HG02642 (cell line): ENCODE measurements around the gene SLC2A3.
"Not testable (repeated sequence)": the region's sequence is repeated elsewhere in the genome, so short reads cannot be mapped to it uniquely, and the experiment has no call there.

ENCODE experiments used
- ATAC-seq: cut with Tn5 transposase; IDR thresholded peaks from one replicate; pipeline ENCODE4 v1.9.1; 2021; ENCODE audit warnings: mild to moderate bottlenecking; ENCODE audit not compliant: unreplicated experiment, poor library complexity

SLC2A3 gene

DNA sequence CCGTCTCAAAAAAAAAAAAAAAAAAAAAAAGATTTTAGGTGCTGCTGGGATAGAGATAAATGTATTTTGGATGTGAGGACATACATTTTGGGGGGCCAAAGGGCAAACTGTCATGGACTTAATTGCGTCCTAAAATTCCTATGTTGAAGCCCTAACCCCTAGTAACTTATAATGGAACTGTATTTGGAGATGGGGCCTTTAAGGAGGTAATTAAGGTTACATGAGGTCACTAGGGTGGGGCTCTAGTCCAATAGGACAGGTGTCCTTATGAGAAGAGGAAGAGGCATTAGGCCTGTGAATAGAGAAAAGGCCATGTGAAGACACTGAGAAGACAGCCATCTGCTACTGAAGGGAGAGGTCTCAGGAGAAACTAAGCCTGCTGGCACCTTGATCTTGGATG is 17.9 kb upstream of the SLC2A3 start:
- ATAC-seq, result not testable (repeated sequence)

- no peak for ATAC-seq
Measured at GRCh38 chr12:7951671-7952070, 15.7 kb upstream of the SLC2A3 start.

- not testable (repeated sequence) for ATAC-seq
Measured at GRCh38 chr12:7950230-7950943, 14.4 kb upstream of the SLC2A3 start.

- ATAC-seq, result no peak
Measured at GRCh38 chr12:7948589-7949260, 12.7 kb upstream of the SLC2A3 start.

GRCh38 chr12:7947011-7947410 is 11.0 kb upstream of the SLC2A3 start:
- no peak for ATAC-seq

- not testable (repeated sequence) for ATAC-seq
Measured at GRCh38 chr12:7944760-7945159, 8.8 kb upstream of the SLC2A3 start.

DNA sequence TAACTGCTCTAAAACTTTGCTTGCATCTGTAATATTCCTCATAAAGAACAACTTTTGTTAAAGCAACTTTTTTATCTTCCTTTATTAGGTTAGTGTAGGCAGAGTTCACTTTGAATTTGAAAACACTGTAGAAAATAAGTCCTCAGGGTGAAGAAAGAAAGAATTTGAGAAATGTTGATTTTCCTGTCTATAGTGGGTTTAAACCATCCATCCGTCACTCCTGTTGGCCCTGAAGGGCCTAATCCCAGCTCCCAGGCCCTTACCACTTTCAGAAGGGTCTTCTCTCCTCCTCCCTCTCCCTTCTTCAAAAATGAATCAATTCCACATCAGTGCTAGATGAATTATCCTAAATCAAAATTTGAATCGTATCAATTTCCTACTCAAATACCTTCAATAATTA is 4.9 kb upstream of the SLC2A3 start:
- ATAC-seq, result no peak

- ATAC-seq, result no peak
Measured at GRCh38 chr12:7937833-7938506, 2.0 kb upstream of the SLC2A3 start.

DNA sequence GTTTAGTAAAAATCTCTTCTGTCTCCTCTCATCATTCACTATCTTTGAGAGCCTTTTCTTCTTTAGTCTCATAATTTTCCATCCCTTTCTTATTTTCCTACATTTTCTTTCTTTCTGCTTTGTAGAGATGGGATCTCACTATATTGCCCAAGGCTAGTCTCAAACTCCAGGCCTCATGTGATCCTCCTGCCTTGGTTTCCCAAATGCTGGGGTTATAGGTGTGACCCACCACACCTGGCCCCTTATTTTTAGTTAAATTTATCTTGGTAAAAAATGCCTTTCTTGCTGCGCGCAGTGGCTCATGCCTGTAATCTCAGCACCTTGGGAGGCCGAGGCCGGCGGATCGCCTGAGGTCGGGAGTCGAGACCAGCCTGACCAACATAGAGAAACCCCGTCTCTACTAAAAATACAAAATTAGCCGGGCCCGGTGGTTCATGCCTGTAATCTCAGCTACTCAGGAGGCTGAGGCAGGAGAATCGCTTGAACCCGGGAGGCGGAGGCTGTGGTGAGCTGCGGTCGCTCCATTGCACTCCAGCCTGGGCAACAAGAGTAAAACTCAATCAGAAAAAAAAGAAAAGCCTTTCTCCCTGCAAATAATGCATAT is 996 bp downstream of the SLC2A3 start:
- no peak for ATAC-seq

DNA sequence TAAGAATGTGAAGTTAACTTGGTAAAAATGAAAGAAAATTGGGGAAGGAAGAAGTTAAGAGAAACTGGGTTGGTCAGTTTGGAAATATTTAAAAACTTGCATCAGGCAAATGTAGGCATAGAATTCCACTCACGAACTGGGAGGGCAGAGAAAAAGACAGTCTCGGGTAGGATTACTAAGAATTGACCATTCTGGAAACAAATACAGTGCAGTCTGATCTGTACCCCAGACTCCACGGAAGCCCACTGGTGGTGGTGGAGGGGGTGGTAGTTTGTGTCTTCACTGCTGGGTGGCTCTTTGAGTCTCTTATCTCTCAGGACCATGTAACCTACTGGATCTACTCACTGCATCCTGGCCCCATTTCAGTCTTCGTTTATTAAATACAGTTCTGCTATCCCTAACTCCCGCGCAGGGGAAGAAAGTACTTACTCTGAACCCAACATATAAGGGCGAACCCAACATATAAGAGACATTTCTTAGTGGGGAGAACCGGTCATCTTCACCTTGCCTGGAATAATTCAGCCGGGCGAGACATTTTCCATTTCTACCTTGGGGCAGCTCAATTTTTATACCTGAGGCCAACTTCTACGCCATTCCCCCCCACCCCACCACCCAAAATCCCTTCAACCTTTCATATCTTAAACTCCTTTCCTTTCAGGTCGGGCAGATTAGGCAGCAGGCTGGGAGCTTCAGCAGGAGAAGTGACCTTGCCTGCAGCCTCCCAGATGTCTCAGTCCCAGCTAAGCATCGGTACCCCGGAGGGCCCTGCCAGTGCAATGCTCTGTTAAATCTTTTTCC is 1.7 kb downstream of the SLC2A3 start:
- ATAC-seq, result no peak

GRCh38 chr12:7933255-7933726 is 2.7 kb downstream of the SLC2A3 start:
- peak; percentile 78 for ATAC-seq

DNA sequence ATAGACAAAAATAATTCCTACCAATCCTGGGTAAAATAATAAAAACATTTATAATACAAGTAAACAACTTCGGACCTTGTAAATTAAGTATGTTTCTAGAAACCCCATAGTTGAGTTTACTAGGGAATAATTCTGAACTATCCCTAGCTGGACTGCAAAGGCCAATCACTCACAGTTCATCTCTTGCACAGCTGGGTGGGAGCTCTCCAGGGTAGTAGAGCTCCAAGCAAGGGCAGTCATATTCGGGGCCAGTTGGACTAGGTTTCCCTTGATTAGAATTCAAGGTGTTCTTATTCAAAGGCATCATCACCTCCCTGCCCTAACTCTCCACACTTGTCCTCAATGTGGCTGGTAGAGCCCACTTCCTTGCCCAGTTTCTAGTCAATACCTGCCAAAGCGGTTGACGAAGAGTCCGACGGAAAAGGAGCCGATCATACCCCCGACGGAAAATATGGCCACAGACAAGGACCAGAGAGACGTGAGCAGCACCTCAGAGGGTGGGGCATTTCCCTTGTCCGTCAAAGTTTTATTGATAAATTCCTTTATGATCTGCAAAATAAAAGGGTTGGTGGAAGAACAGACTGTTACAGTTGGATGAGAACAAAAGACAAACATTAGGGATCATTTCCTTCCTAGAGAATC is 3.3 kb downstream of the SLC2A3 start:
- ATAC-seq, result not testable (repeated sequence)

DNA sequence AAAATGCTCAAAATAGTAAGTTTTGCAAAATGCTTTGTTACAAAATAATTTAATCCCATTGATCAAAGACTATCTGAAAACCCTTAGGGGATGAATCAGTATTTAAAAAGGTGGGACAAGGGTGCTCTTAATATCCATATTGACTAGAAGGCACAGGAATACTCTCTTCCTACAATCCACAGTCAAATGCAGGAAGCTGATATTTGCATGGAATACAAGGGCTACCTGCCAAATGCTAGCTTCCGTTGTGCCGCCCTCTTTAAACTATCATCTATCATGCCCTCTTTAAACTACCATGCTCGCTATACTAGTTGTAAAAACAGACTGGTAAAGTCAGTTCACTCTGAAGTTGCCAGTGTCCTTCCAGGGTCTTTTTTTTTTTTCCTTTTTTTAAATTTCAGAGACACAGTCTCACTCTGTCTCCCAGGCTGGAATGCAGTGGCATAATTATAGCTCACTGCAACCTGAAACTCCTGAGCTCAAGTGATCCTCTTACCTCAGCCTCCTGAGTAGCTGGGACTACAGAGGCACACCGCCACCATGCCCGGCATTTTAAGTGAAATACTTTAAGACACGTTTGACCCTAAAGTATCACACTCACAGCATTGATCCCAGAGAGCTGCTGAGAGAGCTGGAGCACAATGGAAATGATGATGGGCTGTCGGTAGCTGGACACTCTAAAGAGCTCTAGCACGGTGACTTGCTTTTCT is 6.7 kb downstream of the SLC2A3 start:
- ATAC-seq, result no peak

- ATAC-seq, result no peak
Measured at GRCh38 chr12:7927470-7927869, 8.5 kb downstream of the SLC2A3 start.

GRCh38 chr12:7926068-7926666 is 9.8 kb downstream of the SLC2A3 start:
- not testable (repeated sequence) for ATAC-seq

- ATAC-seq, result no peak
Measured at GRCh38 chr12:7923241-7924236, 12.4 kb downstream of the SLC2A3 start.

DNA sequence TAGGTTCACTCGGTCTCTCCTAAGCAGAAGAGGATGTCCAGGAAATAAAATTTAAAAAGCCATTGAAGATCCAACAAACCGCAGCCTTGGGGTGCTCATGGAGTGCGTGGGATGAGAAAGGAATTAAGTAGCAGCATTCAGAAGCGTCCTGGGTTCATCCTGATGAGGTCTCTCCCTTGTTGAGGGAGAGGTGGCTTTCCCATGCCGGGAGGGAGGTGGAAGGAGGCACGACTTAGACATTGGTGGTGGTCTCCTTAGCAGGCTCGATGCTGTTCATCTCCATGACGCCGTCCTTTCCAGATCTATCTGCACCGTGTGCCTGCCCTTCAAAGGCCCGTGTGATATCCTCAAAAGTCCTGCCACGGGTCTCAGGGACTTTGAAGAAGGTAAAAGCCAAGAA is 14.8 kb downstream of the SLC2A3 start:
- not testable (repeated sequence) for ATAC-seq

DNA sequence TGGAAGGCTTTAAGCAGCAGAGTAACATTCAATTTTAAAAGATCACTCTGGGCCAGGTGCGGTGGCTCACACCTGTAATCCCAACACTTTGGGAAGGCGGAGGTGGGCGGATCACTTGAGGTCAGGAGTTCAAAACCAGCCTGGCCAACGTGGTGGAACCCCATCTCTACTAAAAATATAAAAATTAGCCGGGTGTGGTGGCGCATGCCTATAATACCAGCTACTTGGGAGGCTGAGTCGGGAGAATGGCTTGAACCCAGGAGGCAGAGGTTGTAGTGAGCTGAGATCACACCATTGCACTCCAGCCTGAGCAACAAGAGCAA is 17.8 kb downstream of the SLC2A3 start:
- ATAC-seq, result not testable (repeated sequence)
